Activated T-cell treated with anti-CD3 and anti-CD28 coated beads for 48 hours (primary cell): Measurements from ENCODE around the gene KLK3.
"Not testable (repeated sequence)": the region's sequence is repeated elsewhere in the genome, so short reads cannot be mapped to it uniquely, and the experiment has no call there.

ENCODE experiments used
- DNase-seq: peaks from one replicate; pipeline ENCODE4 v3.0.0-alpha.2; 2020; ENCODE audit warnings: low read depth

Gene KLK3

DNA sequence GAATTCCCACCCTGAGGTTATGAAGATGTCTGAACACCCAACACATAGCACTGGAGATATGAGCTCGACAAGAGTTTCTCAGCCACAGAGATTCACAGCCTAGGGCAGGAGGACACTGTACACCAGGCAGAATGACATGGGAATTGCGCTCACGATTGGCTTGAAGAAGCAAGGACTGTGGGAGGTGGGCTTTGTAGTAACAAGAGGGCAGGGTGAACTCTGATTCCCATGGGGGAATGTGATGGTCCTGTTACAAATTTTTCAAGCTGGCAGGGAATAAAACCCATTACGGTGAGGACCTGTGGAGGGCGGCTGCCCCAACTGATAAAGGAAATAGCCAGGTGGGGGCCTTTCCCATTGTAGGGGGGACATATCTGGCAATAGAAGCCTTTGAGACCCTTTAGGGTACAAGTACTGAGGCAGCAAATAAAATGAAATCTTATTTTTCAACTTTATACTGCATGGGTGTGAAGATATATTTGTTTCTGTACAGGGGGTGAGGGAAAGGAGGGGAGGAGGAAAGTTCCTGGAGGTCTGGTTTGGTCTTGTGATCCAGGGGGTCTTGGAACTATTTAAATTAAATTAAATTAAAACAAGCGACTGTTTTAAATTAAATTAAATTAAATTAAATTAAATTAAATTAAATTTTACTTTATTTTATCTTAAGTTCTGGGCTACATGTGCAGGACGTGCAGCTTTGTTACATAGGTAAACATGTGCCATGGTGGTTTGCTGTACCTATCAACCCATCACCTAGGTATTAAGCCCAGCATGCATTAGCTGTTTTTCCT lies 7.0 kb downstream of the KLK3 start:
- no peak for DNase-seq

DNA sequence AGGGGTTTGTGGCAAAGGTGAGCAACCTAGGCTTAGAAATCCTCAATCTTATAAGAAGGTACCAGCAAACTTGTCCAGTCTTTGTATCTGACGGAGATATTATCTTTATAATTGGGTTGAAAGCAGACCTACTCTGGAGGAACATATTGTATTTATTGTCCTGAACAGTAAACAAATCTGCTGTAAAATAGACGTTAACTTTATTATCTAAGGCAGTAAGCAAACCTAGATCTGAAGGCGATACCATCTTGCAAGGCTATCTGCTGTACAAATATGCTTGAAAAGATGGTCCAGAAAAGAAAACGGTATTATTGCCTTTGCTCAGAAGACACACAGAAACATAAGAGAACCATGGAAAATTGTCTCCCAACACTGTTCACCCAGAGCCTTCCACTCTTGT lies 14.8 kb downstream of the KLK3 start:
- DNase-seq, result no peak

DNA sequence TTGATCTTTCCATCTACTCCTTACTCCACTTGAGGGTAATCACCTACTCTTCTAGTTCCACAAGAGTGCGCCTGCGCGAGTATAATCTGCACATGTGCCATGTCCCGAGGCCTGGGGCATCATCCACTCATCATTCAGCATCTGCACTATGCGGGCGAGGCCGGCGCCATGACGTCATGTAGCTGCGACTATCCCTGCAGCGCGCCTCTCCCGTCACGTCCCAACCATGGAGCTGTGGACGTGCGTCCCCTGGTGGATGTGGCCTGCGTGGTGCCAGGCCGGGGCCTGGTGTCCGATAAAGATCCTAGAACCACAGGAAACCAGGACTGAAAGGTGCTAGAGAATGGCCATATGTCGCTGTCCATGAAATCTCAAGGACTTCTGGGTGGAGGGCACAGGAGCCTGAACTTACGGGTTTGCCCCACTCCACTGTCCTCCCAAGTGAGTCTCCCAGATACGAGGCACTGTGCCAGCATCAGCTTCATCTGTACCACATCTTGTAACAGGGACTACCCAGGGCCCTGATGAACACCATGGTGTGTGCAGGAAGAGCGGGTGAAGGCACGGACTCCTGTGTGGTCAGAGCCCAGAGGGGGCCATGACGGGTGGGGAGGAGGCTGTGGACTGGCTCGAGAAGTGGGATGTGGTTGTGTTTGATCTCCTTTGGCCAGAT lies 15.8 kb downstream of the KLK3 start:
- peak; percentile 36 for DNase-seq

DNA sequence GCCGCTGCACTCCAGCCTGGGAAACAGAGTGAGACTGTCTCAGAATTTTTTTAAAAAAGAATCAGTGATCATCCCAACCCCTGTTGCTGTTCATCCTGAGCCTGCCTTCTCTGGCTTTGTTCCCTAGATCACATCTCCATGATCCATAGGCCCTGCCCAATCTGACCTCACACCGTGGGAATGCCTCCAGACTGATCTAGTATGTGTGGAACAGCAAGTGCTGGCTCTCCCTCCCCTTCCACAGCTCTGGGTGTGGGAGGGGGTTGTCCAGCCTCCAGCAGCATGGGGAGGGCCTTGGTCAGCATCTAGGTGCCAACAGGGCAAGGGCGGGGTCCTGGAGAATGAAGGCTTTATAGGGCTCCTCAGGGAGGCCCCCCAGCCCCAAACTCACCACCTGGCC lies 18.3 kb downstream of the KLK3 start, which contains the start of gene KLK2:
KLK2 (plus strand) TSS at position 384 of the 400 bp plus-strand sequence. CDS start 35 bp downstream, outside the sequence.
- DNase-seq, result no peak

DNA sequence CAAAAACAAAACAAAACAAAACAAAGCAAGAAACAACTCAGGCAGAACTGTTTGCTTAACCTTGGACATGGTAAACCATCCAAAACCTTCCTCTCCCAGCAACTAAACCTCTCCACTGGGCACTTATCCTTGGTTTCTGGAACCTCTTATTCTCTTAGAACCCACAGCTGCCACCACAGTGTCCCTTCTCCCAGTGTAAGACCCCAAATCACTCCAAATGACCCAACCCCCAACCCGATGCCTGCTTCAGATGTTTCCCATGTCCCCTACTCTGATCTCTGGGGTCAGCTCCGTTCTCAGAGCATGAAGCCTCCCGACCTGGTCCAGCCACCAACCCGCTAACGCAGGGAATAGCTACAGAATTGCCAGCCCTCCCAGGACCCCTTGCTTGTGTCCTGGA lies 19.5 kb downstream of the KLK3 start:
- no peak for DNase-seq

DNA sequence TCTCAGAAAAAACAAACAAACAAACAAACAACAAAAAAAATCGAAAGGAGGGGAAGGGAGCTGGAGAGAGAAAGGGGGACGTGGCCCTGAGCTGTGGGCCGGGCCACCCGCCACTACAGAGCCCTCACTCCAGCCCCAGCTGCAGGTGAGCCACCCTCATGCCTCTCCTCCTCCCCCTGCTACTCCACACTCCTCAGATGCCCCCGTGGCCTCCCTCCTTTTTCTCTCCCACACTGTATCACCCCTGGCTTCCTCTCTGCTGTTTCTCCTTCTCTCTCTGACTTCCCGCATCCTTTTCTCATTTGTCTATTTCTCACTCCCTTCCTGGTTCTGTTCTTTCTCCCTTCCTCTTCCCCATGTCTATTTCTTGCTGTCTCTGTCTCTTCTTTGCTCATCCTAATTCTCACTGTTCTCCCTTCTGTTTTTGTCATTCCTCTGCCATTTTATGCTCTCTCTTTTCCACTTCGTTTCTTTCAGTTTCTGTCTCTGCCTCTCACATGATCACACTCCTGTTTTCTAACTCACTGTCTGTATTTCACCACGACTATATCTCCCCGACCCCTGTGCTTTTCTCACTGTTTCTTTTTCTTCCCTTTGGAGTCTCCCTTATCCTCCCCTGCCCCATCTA lies 21.2 kb downstream of the KLK3 start:
- DNase-seq, result no peak

DNA sequence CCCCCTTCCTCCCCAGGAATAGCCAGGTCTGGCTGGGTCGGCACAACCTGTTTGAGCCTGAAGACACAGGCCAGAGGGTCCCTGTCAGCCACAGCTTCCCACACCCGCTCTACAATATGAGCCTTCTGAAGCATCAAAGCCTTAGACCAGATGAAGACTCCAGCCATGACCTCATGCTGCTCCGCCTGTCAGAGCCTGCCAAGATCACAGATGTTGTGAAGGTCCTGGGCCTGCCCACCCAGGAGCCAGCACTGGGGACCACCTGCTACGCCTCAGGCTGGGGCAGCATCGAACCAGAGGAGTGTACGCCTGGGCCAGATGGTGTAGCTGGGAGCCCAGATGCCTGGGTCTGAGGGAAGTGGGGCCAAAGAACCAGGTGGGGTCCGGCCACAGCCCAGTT lies 21.7 kb downstream of the KLK3 start:
- no peak for DNase-seq

DNA sequence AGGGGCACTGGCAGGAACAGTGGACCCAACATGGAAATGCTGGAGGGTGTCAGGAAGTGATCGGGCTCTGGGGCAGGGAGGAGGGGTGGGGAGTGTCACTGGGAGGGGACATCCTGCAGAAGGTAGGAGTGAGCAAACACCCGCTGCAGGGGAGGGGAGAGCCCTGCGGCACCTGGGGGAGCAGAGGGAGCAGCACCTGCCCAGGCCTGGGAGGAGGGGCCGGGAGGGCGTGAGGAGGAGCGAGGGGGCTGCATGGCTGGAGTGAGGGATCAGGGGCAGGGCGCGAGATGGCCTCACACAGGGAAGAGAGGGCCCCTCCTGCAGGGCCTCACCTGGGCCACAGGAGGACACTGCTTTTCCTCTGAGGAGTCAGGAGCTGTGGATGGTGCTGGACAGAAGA lies 22.6 kb downstream of the KLK3 start:
- no peak for DNase-seq

DNA sequence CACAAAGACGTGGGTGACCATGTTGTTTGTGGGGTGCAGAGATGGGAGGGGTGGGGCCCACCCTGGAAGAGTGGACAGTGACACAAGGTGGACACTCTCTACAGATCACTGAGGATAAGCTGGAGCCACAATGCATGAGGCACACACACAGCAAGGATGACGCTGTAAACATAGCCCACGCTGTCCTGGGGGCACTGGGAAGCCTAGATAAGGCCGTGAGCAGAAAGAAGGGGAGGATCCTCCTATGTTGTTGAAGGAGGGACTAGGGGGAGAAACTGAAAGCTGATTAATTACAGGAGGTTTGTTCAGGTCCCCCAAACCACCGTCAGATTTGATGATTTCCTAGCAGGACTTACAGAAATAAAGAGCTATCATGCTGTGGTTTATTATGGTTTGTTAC lies 24.1 kb downstream of the KLK3 start:
- no peak for DNase-seq

DNA sequence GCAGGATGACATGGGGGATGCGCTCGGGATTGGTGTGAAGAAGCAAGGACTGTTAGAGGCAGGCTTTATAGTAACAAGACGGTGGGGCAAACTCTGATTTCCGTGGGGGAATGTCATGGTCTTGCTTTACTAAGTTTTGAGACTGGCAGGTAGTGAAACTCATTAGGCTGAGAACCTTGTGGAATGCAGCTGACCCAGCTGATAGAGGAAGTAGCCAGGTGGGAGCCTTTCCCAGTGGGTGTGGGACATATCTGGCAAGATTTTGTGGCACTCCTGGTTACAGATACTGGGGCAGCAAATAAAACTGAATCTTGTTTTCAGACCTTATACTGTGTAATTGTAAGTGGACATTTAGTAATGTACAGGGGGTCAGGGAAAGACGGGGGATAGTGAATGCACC lies 25.5 kb downstream of the KLK3 start:
- DNase-seq, result no peak

DNA sequence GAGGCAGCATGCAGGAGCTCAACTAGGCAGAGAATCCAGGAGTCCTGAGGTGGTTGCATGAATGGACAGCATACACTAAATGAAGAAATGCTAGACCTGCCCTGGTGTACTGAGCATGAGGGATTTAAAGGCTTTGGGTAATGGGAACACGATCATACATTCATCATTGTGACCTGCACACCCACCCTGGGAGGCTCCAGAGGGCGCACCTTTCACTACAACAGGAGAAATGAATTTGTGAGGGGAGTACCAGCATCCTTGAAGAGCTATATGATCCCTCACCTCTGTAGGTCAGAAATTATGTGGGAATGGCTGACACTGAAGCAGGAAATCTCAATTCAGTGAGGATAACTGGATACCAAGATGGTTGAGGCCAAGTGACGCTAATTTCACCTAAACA lies 27.5 kb downstream of the KLK3 start:
- no peak for DNase-seq

DNA sequence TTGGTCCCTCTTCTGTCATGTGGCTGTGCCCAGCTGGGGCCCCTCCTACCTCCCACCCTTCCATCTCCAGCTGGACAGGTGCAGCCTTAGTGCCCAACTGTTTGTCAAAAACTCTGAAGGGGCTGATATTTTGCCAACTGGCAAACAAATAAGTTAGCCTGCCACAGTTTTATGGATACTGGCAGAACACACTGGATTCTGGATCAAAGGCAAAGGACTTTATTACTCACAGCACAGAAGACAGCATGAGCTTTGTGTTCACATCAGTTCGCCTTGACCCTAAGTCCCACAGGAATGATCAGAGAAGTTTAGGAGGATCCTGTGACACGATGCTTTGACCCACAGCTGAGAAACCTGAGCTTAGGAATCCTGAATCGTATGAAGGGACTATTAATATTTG lies 34.9 kb downstream of the KLK3 start:
- no peak for DNase-seq

DNA sequence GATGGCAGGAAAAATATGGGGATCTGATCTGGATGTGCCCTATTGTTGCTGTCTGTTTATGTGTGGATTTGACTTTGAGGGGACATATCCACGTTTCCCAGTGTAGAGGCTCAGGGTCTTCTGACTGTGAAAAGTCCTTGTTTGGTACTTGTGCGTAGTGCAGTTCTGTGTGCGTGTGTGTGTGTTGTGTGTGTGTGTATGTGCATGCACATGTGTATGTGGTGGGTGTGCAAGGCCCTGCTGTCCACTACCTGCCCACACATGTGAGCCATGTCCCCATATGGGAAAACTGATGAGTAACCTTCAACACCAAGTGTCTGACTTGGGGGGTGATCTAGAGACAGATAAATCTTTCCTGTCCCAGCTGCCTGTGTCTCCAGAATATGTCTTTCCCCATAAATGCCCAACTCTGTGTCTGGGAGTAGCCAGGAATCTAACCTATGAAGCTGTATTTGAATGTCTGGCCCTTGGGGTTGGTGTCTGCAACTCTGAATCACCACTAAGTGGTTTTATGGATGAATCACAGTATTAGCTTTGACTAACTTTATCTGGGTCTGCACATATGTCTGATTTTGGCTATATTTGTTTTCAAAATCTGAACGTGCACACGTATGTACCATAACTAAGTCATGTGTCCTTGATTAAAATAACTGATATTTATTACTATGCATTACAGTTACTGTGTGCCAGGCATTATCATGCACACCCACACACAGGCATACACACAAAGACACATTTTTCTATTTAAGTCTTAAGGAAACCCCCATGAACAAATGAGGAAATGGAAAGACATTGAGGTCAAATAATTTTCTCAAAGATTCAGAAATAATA lies 35.9 kb downstream of the KLK3 start:
- DNase-seq, result no peak

DNA sequence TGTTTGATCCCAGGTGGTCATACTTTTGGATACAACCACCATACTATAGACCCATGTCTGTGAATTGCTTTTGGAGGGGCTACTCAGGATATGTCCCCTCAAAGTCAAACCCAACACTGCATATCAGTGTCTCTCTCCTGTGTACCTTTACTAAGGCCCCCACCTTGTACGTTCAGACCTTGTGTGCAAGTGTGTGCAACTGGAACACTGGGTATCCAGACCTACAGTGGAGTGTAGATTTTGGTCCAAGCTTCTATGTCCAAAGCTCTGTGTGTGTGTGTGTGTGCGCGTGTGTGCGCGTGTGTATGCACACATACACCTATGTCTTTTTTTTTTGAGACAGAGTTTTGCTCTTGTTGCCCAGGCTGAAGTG lies 36.5 kb downstream of the KLK3 start:
- no peak for DNase-seq

DNA sequence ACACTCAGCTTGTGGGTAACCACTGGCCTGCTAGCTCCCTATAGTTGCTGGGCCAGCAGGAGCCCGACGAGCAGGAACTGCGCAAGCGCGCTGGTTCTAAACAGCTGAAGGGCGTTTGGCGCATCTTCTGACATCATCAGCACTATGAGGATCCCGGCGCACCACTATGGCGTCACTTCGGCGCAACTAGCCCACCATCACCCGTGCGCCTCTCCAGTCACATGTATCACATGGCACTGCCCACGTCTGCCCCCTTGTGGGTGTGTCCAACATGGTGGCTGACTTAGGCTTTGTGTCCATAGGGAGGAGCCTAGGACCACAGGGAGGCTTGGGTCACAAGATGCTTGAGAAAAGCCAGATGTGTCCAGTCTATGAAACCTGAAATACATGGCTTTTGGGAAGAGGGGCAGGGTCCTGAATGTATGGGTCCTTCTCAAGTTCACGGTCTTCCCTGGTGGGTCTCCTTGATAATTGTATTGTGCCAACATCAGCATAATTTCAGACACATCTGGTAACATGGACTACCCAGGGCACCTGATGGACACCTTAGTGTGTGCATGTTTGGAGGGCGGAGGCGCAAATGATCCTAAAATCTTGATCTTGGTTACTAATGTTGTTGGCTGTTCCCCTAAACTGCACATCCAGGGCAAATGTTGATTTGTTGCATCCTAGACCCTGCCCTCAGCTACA lies 38.5 kb downstream of the KLK3 start:
- no peak for DNase-seq

DNA sequence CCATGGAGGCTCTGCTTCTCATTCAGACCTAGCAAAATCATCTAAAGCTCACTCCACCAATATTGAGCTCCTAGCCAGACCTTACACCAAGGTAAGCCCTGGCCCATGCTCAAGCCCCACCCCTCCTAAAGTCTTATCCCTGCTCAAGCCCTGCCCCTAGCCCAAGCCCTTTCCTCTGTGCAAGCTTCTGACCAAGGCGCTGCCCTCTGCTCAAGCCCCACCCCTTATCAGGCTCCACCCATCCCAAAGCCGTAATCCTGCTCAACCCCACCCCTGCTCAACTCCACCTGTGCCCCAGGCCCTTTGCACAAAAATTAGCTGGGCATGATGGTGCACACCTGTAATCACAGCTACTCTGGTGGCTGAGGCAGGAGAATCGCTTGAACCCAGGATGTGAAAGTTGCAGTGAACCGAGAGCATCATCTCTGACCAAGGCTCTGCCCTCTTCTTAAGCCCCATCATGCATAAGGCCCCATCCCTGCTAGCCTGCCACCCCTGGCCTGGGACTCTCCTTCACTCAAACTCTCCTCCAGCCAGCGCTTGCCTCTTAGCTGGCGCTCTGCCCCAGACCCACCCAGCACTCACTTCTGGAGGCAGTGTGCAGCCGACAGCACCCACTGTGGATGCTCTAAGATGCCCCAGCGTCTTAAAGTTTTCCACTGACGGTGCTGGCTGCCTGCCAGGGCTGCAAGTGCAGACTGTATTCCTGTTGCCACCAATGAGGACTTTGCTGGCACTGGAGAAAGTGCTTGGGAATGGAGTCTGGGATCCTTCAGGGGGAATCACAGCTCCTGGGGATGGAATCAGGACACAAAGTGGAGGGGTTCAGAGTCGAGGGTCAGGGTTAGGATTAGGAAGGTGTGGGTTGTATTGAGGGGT lies 40.0 kb downstream of the KLK3 start:
- DNase-seq, result no peak

DNA sequence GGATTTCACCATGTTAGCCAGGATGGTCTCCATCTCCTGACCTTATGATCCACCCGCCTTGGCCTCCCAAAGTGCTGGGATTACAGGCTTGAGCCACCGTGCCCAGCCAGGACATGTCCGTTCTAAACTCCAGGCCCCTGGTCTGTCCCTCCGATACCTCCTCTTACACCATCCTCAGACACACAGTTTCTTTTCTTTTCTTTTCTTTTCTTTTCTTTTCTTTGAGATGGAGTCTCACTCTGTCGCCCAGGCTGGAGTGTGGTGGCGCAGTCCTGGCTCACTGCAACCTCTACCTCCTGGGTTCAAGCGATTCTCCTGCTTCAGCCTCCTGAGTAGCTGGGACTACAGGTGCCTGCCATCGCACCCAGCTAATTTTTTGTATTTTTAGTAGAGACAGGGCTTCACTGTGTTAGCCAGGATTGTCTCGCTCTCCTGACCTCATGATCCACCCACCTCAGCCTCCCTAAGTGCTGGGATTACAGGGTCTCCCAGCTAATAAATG lies 41.4 kb downstream of the KLK3 start:
- DNase-seq, result not testable (repeated sequence)

DNA sequence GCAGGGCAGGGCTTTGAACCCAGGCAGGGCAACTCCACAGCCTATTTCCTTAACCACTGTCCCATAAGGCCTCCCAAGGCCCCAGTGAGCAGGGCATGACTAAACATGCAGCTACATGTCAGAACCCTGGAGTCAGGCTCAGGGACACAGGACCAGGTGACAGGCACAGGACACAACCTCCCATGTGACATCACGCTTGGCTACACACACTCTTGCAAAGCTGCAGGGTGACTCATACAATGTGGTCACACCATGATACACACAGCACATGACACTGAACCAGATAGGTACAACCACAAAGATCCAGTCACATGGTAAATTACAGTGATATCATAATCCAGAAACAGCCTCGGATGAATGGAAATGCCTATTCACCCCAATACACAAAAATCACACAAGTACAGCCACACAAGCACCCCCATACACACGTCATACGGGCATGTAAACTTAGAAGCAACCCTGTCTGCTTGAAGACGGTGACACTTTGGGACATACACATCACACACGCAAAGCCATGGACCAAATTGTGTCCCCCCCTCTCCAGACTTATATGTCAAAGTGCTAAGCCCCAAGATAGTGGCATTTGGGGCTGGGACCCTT lies 42.0 kb downstream of the KLK3 start:
- peak; percentile 12 for DNase-seq

DNA sequence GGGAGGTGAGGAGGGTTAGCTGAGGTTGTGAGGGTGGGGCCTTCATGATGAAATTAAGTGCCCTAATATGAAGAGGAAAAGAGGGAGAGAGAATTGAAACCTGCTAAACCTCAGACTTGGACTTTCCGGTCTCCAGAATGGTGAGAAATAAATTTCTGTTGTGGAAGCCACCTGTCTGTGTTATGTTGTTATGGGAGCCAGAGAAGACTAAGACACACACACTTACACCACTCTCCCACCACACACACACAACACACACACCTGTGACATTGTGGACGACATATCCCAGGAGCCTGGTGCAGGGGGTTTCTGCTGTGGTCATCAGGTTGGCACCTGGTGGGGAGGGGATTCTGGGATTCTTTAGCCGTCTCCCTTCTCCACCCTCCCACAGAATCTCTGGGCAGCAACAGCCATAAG lies 42.5 kb downstream of the KLK3 start:
- no peak for DNase-seq

DNA sequence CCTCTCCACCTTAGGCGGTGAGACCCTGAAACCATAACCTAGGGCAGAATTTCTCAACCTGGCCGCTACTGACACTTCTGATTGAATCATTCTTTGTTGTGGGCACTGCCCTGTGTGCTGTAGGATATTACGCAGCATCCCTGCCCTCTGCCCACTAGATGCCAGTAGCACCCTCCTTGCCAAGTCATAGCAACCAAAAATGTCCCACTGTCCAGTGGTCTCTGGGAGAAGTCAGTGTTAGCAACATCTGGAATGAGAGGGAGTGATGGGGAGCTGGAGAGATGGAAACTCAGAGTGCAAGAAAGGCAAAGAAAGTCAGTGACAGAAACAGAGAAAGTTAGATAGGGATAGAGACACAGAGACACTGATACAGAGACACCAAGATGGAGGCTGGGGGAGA lies 42.9 kb downstream of the KLK3 start:
- DNase-seq, result no peak
